HEK293T (cell line): ENCODE measurements around the gene LGMN.

ENCODE experiments used
- BHLHE40 ChIP-seq: fragments of 450-650 bp; IDR thresholded peaks from 2 replicates; pipeline ENCODE4 v1.6.1; 2016; ENCODE audit warnings: mild to moderate bottlenecking, moderate library complexity, borderline replicate concordance
- CTBP1 ChIP-seq: fragments of 450-650 bp; IDR thresholded peaks from 2 replicates; pipeline ENCODE4 v1.6.1; 2016; ENCODE audit warnings: borderline replicate concordance
- ELF4 ChIP-seq: fragments of 450-650 bp; IDR thresholded peaks from 2 replicates; pipeline ENCODE4 v1.6.1; 2017; ENCODE audit warnings: antibody characterized with exemption
- FOXA1 ChIP-seq: fragments of 450-650 bp; IDR thresholded peaks from 2 replicates; pipeline ENCODE4 v1.6.1; 2016; ENCODE audit warnings: mild to moderate bottlenecking
- FOXK2 ChIP-seq: fragments of 450-650 bp; IDR thresholded peaks from 2 replicates; pipeline ENCODE4 v1.6.1; 2016; ENCODE audit warnings: mild to moderate bottlenecking
- FOXM1 ChIP-seq: fragments of 450-650 bp; IDR thresholded peaks from 2 replicates; pipeline ENCODE4 v1.6.1; 2017; ENCODE audit warnings: mild to moderate bottlenecking, borderline replicate concordance
- HDGF ChIP-seq: fragments of 450-650 bp; IDR thresholded peaks from 2 replicates; pipeline ENCODE4 v1.6.1; 2017; ENCODE audit warnings: antibody characterized with exemption, borderline replicate concordance
- L3MBTL2 ChIP-seq: fragments of 450-650 bp; conservative IDR thresholded peaks from 2 replicates; pipeline ENCODE4 v1.6.1; 2016; ENCODE audit warnings: mild to moderate bottlenecking
- NFRKB ChIP-seq: fragments of 450-650 bp; IDR thresholded peaks from 2 replicates; pipeline ENCODE4 v1.6.1; 2016; ENCODE audit warnings: mild to moderate bottlenecking, moderate library complexity
- SP1 ChIP-seq: fragments of 450-650 bp; IDR thresholded peaks from 2 replicates; pipeline ENCODE4 v1.6.1; 2017
- SUZ12 ChIP-seq: fragments of 450-650 bp; IDR thresholded peaks from 2 replicates; pipeline ENCODE4 v1.6.1; 2016; ENCODE audit warnings: mild to moderate bottlenecking
- TARDBP ChIP-seq: fragments of 450-650 bp; IDR thresholded peaks from 2 replicates; pipeline ENCODE4 v1.6.1; 2016
- ZNF384 ChIP-seq: fragments of 450-650 bp; IDR thresholded peaks from 2 replicates; pipeline ENCODE4 v1.6.1; 2016

- TF ChIP-seq NFRKB (no peak), BHLHE40 (no peak), ZNF384 (no peak), SP1 (no peak), FOXK2 (no peak), HDGF (no peak), TARDBP (no peak), FOXM1 (no peak), SUZ12 (no peak), L3MBTL2 (no peak), ELF4 (no peak), FOXA1 (no peak), CTBP1 (no peak)
These were observed 11.2 kb downstream of the LGMN start for GRCh38 chr14:92737206-92737605.
